ENCODE measurements around the gene HOXA4.

The HOXA4 gene

DNA sequence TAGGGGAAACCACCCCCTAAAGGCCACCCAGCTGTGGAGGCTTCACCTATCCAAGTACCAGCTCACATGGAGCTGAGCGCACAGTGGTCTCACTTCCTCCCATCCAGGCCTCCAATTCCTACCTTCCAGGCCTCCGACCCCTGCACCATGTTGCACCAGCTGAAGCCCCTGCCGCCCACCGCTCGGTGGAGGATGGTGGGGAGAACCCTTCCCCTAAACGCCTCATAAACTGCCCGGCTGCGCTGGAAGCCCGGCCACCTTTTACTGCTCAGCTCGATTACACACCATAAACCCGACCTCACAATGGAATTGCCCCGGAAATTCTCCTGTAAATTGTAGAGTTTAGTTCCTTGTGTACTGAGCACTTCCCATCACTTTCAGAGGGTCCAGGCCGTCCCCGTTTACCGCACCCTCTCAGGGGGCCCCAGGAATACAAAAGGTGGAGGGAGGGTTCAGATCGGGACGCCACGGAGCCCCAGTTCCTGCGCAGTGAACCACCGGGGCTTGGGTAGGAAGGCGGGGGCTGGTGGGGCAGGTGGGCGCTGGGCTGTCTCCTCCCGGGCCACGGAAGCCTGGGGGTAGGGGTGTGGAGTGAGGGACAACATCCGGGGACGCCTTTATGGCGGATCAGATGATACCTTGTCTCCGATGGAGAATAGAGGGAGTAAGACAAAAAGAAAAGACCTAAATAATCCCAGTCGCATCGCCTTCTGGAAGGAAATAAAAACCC, 27.3 kb upstream of the HOXA4 start:
- DNase-seq, result no peak

DNA sequence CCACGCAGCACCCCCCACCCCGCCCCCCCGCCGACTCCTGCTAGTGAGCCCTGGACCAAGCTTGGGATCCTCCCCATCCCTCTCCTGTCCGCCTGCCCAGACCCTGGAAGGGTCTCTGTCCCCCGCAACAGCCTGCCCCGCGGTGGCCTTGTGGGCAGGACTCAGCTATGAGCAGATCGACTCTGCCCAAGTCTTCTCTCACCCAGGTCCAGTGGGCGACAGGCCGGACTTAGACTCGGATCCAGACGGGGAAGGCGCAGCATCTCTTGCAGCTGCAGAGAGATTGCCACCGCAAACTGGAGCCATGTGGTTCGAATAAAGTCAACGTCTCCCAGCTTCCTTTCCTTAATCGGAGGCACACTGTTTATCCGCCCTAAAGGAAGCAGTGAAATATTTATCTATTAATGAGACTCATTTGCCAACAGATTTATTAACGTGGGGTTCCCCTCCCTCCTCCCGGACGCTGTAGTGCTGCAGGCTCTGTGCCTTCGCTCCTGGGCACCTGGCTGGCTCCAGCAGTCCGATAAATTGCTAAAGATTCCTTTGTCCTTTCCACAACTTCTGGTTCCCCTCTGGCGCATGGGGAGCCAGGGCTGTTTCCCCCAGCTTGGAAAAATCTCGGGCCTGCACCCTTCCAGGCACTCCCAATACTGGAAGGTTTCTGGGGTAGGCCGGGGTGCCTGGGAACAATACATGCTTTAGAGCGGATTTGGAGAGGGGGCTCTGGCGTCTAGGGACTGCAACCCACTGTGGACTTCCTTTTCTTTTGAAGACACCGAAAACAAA, 26.6 kb upstream of the HOXA4 start:
- no peak for DNase-seq

DNA sequence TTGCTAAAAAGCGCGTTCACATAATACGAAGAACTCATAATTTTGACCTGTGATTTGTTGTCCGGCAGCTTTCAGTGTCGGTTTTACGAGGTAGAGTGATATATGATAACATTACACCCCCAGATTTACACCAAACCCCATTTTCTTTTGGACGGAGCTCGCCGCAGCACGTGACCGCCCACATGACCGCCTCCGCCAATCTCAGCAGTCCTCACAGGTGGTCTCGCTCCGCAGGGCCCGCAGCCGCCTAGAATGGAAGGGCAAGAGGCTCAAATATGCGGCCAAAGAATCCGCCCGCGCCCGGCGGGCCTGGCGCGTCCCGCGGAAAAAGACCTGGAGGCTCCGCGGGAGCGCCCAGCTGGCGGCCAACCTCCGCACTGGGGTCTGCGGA, 25.9 kb upstream of the HOXA4 start, which contains the start of gene HOXA7:
Gene HOXA7, minus strand, starts transcription at position 168 of the 391 bp plus-strand sequence. Its CDS starts 130 bp downstream, at position 38.
- no peak for DNase-seq

DNA sequence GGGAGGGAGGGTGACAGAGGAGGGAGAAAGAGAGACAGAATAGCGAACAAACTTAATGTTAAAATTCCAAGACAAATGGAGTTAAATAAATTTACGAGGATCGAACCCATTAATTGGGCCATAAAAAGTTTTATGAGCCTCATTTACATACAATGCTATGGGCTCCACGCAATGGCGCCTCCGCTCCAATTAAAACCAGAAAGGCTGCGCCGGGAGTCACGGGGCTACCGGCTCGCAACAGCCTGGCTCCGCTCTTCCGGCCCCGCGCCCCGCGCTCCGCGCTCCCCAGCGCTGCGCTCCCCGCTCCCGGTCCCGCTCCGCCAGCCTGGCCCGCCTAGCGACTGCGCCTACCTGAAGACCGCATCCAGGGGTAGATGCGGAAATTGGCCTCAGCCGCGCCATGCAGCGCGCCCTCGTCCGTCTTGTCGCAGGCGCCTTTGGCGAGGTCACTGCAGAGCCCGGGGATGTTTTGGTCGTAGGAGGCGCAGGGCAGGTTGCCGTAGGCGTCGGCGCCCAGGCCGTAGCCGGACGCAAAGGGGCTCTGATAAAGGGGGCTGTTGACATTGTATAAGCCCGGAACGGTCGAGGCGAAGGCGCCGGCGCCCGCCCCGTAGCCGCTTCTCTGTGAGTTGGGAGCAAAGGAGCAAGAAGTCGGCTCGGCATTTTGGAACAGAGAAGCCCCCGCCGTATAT, 25.4 kb upstream of the HOXA4 start:
- DNase-seq, result no peak

DNA sequence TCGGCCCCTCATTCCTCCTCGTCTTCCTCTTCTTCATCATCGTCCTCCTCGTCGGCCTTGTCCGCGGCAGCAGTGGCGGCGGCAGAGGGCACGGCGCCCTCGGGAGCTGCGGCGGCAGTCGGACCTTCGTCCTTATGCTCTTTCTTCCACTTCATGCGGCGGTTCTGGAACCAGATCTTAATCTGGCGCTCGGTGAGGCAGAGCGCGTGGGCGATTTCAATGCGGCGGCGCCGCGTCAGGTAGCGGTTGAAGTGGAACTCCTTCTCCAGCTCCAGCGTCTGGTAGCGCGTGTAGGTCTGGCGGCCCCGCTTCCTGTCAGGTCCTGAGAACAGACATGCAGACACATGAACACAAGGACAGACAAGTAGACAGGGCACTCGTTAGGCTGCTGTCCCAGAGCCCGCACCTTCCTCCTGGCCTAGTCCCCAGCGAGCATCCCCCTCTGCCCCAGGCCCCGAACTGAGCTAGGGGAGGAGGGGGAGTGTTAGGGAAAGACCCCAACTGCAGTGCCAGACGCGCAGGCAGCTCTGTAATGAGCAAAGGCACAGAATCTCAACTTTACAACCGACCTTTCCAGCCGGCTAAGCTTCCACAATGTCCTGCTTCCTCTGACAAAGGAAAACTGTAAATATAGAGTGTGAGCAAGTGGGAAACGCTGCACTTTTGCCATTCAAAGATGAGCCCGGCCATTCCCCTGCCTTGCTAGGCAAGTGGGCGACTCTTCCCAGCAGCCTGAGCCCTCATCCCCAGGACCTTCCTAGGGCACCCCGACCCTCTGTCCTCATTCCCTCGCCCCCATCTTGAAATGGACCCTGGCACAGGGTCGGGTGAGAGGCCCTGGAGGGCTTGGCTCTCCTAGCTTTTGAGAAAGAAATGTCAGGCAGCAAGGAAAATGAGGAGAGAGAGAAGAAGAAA, 24.6 kb upstream of the HOXA4 start:
- peak; percentile 51 for DNase-seq

DNA sequence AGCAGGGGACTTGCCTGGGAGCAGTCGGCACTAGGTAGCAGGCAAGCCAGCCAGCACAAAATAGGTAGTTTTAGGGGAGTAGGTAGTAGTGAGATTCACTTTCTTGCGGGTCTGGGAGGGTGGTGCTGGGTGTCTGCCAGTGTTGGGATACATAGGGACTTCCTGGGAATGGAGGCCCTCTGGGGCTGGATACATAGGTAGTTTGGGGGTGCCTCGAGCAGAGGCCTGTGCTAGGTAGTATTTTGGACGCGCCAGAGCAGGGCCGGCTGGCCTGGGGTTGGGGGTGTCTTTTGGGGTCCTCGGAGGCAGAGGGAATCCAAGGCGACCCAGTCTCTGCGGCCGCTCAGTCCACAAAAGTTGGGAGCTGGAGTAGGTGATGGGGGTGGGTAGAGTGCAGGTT, 23.8 kb upstream of the HOXA4 start:
- no peak for DNase-seq

DNA sequence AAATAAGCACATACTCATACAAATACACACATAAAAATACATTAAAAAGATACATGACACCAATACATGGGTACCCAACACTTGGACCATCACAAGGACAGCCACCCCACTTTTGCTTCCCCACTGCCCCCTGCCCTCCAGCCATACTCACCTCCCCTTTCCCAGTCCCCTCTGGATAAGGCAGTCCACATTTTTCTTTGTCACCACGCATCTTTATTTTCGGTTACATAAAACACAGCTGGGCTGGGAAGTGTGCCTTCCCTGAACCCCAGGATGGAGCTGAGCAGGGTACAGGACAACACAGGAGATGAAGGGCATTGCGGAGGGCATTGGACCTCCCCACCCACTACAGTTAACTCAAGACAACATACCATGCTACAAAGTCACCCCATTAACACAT, 23.0 kb upstream of the HOXA4 start:
- no peak for DNase-seq

DNA sequence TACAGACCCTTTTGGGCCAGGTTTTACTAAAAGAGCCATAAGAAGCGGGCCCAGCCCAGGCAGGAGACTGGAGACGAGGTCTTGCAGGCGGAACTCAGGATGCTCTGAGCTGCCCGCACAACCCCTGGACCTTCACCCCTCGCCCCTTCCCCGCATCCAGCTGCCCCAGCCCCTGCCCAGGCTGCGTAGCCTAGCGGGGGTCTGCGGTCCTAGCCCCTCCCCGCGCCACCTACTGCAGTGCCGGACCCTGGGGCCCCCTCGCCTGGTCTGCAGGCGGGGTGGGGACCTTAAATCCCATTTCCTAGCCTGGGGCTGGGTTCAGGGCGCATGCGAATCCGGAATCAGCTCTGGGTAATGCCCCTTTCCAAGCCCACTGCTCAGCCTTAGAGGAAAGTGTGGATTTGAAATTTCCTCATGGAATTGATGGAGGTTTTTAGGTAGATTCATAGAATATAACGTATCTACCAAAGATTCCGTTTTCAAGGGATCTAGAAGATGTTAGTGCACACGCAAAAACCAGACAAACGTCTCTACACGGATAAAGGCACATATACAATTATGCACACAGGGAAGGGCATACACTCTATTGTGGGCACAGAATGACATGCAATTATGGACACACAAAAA, 22.4 kb upstream of the HOXA4 start:
- no peak for DNase-seq

DNA sequence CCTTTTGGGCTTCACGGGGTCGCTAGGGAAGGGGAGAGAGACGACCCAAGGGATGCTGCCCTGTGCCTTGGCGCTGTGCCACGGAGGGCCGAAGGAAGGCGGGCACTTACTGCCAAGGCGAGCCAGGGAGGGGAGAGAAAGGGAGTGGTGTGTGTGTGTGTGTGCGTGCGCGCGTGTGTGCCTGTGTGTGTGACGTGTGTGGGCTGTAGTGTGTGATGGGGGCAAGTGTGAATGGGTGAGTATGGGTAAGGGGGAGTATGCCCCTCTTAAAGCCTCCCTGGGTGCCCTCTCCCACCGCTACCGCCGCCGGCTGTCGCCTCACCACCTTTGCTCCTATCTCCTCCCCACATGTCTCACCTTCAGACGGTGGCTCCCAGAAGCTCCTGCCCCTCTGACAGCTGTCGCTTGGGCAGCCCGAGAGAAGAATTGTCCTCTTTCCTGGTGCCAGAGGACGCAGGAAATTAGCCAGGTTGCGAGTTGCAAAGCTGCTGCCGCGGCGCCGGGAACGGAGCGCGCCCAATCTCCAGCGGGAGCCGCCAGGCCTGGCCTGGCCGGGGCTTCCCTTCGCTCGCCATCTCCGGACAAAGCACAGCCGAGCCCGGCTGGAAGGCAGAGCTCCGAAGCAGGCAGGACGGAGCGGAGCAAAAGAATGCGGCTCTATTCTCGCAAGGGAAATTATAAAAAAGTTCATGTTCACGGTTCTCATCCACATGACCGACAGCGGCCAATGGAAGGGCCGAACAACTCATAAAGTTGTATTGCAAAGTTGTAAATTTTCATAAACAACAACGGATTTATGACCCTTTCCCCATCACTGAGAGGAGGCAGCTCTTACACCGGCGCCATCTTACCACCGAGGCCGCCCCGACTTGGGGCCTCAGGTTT, 21.6 kb upstream of the HOXA4 start, which contains the start of gene HOXA3:
Gene HOXA3, minus strand, starts transcription at position 653 of the 885 bp plus-strand sequence. CDS start 41,943 bp downstream, outside the sequence.
- no peak for DNase-seq

DNA sequence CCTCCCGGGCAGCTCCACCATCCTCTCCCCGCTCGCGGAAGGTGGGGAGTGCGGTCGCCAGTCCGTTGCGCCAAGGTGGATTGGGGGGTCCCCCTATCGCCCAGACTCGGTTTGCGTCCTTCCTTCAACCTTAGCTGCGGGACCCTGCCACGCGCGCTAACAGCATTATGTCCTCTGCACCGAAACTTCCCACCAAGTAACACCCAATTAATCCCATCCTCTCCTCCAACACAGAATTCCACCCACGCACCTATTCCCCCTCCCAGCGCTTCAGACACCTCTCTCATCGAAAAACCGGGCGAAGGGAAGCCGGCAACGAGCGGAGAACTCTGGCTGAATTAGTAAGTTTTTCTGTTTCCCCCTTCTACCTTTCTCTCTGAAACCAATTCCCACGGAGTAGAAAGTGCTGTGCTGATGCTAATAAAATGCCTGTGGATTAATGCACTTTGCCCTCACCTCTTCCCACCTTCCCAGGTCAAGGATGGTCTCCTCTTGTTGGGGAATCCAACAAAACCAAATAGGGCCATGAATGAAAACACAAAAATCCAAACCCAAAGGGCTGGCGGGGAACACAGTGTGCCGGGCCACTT, 20.9 kb upstream of the HOXA4 start:
- no peak for DNase-seq

DNA sequence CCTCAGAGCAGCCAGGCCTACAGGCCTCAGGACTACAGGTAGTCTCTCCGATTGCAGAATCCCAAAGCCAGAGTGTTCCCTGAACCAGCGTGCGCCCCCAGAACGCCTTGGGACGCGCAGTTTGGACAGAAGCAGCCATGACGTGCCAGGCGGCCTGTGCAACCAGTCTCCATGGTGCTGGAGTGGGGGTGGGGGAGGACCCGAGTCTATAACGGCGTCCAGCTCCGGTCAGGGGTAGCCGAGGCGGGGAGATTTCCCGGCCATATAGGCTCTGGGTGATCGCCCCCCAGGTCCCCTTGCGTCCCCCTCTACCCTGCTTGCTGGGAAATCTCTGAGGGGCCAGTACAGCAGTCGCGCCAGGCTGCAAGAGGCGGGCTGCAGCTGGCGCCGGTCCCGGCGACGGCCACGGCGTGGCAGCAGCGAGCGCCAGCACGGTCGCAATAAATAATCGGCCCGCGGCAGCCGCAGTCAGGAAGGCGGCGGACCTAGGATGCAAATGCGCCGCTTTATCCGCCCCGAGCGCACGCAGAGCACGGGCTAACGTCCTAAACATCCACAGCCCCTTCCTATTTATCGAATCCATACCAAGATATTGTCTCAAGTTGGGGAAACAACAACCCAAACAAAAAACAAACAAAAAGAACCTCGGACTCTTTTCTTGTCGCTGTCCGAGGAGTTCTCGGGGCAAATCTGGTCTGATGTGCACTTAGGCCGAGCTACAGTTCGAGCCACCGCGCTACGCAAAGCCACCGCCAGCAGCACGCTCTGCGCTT, 20.2 kb upstream of the HOXA4 start:
- peak; percentile 62 for DNase-seq

DNA sequence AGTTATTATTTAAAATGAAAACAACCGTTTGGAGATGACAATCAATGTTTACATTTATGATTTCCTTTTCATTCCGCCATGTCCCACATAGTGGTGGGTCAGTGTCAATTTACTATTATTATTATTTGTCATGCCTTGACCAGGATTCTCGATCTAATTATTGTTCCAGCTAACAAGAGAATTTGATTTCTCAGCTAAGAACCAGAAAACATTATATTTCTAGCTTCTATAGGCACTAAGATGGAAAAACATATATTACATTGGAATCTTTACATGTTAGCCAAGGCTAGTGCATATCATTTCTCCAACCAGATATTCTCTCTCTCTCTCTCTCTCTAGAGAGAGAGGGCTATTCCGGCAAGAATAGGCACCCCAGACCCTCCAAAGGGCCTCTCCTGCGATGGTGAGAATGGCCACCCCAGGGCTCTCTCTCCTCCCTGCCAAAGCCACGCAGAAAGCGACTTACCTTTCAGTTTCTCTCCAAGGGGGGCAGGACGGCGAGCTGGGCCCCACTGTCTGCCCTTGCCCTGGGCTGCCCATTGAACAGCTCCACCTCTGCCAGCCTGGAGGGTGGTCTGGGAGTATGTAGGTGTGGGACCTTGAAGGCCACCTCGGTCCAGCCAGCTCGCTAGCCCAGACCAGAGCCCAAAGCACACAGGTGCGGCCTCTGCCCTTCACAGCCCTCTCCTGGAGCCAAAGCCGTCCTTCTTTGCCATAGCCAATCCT, 19.4 kb upstream of the HOXA4 start:
- DNase-seq, result no peak

DNA sequence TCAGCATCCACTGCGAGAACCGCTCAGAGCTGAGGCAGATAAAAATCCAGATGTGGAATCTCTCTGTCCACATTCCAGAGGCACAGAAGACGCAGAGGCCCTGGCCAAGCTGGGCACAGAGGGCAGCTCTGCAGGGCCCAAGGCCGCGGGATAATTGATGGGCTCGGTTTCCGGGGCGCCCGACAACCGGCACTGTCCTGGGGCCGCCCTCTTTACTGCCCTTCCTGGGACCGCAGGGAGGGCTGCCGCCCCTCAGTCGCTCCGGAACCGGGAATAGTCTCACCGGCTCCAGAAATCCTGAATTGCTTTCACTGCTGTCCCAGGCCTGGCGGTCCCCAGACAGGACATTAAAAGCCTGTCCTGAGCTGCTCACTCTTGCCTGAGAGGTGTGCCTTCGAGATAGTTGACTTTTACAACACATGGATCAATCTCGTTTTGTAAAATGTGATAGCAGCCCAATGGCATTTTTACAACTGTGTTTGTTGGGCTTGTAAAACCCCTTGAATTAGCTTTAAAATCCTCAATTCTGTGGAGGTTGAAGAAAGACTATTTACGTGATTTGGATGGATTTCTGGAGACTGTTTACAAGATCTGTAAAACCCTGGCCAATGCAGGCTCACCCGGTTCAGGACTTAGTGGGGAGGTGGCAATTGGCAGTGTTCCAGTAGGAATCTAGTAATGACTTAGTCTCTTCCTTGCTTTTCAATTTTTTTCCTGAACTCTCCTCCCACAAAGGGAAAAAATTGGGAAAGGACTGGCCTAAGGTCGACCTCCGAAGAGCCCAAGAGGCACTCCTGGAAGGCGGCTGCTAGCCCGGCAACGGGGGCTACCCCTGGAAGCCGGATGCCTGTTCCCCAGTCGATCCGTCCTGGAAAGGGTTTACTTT, 18.4 kb upstream of the HOXA4 start:
- no peak for DNase-seq

DNA sequence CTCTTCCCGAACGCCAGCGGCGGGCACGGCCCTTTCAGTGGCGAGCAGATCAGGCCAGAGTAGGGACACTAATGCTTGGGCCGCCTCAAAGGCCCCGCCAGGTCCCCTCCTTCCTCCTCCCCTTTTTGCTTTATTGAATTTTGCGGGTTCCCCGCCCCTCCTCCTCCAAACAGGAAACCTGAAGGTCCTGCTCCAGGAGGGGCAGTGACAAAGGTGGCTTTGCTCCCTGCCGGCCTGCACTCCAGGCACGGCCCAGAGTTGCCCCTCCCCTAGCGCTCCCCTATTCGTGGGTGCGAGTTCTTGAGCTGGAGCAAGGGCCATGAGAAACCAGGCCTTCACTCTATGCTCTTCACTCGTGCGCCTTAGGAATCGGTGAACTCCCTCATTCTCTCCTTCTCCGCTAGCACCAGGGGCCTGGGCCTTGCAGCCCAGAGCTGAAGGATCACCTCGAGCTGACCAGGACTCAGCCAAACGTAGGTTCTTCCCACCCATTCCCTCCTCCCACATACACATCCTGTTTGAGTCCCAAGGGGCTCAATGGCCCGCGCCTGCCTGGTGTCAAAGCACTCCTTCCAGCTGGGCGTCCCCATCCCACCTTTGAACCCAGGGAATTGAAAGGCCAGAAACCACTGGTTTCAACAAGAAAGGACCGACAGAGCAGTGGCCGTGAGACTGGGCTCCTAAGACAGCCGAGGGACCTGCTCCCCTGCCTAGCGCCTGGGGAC, 17.6 kb upstream of the HOXA4 start:
- no peak for DNase-seq

DNA sequence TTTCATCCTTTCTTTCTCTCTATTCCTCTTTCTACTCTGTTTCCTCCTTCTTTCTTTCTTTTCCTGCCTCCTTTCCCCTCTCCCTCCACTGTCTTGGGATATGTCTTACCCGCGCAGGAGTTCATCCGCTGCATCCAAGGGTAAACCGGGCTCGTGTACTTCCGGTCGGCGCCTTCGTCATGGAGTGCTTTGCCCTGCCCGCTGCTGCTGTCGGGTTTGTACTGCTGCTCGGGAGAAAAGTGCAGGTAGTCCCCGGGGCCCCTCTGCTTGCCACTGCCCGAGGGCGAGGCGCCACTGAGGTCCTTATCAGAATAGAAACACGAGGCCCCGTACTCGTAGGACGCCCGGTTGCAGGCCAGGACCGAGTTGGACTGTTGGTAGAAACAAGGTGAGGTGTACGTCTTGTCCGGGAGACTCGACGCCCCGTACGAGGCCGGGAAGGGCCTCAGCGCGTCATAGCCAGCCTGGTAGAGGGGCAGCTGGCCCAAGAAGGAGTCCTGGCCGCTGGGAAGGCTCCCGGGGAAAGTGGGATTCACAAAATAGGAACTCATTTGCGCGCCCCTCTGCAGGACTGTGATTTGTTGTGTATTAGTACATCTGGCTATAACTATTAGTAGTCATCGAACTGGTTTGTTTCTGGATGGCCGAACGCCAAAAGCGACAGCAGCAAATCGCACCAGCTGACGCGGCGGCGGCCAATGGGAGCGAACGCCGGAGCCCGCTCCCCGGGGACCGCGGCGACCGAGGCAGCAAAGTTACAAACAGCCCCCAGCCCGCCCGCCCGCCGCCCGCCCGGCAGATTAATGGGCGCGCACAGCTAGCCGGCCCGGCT, 16.9 kb upstream of the HOXA4 start, which contains the start of gene HOXA6:
Gene HOXA6, minus strand, starts transcription at position 576 of the 832 bp plus-strand sequence. Its CDS starts 25 bp downstream, at position 551.
- DNase-seq, result no peak

Measured in stimulated activated CD4-positive, alpha-beta T cell treated with anti-CD3 and anti-CD28 coated beads, Interleukin-4, amount 100 ng/mL, for 24 hours (primary cell).